Anterior cingulate cortex (tissue), 58 donors: ENCODE results near the gene COMTD1.

Experiments
- DNase-seq, 58 donors: peaks; one replicate each; lab custom pipeline; 2025; lab: John Stamatoyannopoulos, UW

COMTD1 gene

DNA sequence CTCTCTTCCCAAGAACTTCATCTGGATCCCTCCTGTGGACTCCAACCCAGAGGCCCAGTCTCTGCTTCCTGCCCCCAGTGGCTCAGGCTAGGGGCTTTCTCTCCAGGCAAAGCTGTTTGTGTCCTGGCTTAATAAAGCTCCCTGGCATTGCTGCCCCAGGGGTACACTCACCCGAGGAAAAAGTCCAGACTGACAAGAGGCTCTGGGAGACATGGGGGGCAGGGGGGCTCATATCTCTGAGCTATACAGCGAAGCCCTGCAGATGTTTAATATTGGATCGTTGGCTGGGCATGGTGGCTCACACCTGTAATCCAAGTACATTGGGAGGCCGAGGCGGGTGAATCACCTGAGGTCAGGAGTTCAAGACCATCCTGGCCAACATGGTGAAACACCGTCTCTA is 10.7 kb upstream of the COMTD1 start:
- DNase-seq: no peak

- no peak for DNase-seq
These were observed 9.8 kb upstream of the COMTD1 start for GRCh38 chr10:75245354-75246250.

DNA sequence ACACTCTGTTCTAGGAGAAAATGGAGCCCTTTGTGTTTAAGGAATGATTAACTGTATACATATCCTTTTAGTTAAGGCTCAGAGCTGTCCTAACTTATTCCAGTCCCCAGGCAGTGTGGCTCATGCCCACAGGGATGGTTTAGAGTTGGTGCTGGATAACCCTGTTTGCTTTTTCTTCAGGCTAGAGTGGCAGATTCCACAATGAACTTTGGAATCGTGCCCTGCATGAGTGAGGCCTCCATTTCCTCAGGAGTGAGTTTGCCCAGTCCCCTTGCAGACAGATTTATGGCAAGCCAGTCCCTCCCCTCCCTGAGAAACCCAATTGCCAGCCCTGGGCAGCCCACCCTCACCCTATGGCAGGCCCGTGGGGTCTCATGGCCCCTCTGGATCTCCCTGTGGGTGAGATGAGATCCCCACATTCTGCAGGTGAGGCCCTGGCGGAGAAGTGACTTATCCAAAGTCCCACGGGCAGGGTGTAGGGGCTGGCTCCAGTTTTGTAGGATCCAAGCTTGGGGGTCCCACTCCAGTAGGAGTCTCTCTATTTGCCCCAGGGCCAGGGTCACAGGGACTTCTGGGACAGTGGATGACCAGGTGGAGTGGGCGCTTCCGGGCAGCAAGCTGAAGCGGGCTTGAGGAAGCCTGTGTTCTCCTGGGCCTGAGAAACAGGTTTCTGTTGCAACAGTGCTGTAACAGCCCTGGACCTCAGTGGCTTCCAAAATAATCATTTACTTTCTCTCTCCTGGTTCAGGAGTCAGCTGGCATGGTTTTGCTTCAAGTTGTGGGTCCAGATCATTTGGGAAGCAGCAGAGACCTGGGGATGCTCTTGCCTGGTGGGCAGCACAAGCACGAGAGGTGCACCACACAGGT is 9.0 kb upstream of the COMTD1 start:
- DNase-seq: no peak

GRCh38 chr10:75243426-75243825 is 7.7 kb upstream of the COMTD1 start:
- DNase-seq: no peak

DNA sequence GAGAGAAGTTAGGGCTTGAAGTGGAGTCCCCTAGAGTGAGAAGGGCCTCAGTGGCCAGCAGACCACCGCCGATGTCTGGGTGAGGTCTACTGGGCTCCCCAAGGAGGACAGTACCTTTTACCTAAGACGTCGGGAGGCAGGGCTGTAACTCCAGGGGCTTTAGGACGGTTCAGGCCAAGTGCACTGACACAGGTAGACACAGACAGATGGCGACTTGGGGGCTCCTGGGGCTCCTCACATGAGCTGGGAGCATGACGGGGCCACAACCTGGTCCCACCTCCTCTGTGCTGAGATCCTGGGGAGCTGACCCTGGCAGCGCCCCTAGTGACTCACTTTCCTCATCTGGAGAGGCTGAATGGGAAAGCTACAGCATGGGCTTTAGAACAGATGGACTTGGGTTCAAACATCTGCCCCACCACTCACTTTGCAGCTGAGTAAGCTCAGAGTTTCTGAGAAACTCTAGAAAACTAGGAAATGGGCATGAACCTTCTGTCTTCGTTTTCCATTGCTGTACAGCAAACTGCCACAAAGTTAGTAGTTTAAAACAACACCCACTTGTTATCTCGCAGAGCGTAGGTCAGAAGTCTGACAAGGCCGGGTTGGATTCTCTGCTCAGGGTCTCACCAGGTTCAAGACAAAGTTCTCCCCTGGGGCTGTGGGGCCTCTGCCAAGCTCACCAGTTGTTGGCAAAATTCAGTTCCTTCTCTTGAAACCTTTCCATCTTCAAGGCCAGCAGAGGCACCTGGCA is 4.7 kb upstream of the COMTD1 start:
- no peak for DNase-seq

GRCh38 chr10:75239096-75239790 is 3.5 kb upstream of the COMTD1 start:
- no peak for DNase-seq

DNA sequence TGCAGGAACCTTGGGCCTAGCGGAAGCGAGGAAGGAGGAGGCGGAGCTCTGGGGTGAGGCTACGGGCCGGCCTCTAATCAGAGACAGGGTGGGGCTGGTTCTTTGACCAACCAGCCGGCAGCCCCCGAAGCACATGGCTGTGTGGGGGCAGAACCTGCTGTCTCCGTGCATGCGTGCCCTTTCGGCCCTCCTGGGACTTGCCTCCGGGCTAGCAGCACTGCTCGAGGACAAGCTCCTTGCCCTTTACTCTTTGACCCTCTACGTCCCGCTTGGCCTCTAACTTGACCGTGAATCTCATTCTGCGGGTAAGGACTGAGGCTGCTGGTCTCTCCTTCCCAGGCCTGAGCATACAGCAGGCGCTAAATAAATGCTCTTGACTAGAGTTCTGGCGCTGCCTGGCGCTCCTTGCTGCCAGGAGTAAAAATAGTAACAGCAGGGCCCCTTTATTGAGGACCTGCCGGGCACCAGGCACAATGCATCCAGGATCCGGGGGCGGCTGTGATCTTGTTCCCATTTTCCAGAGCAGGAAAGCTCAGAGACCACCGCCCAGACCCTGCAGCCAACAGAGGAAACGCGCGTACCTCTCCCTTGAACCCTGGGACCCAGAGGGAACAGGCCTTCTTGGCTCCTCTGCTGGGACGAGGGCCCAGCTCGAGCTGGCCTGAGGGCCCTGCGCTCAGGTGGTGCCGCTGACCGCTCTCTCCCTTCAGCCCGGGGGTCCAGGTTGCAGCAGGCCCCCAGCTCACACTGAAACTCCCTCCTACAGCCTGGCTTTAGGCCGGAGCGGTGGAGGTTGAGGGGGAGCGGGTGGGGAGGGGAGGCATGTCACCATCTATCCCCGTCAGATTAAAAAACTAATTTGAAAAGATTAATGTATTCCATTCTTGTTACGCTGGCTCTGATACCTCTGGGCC is 2.7 kb upstream of the COMTD1 start:
- DNase-seq: no peak

GRCh38 chr10:75236178-75236825 is 545 bp upstream of the COMTD1 start:
- no peak for DNase-seq

DNA sequence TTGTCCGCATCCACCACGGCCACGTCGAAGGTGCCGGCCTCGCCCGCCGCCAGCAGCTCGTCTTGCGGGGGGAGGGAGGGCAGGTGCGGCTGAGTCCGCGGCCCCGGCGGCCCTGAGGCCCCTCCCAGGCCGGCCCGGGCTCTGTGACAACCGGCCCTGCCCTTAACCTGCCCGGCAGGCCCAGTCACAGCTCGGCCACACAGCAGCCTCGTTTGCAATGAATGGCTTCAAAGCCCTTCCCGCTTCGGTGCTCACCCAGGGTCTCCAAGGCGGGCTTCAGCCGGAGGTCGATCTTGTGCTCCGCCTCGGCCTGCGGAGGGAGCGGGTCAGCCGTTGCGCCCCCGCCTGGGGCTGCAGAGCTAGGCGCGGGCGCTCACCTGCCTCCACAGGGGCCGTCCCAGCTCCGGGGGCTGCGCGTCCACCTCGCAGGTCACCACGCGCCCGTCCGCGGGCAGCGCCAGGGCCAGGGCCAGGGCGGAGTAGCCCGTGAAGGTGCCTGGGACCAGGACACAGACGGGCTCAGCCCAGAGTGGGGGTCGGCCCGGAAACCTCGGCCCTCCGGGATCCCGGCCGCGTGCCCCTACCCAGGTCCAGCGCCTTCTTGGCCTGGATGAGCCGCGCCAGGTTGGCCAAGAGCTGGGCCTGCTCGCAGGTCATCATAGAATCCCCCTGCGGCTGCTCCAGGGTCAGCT is 928 bp downstream of the COMTD1 start:
- peak in 3 of 58 donors; percentile 16 to 26 (median 26) for DNase-seq

DNA sequence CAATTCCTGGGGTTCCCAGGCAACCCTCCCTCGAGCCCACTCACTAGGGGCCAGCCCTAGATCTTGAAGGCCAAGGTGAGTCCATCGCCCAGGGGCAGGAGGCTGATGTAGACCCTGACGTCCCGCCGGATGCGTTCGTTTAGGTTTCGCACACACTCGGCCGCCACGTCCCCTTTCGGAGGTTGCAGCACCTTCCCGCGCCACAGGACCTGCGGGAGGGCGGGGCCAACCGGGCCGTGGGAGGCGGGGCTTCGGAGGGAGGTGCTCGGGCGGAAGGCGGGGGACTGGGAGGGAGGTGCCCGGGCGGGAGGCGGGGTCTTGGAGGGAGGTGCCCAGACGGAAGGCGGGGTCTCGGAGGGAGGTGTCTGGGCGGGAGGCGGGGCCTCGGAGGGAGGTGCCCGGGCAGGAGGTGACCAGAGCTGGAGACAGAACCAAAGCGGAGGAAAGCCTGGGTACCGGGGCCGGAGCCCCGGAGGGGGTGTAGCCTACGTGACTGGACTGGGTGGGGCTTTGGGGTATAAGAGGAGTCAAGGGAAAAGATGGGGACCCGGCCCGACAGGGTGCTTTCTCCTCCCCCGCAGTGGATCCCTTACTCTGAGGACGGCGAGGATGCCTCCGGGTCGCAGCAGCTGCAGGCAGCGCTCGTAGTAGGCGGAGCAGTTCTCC is 1.6 kb downstream of the COMTD1 start:
- DNase-seq: peak in 45 of 58 donors; percentile 15 to 77 (median 53)

DNA sequence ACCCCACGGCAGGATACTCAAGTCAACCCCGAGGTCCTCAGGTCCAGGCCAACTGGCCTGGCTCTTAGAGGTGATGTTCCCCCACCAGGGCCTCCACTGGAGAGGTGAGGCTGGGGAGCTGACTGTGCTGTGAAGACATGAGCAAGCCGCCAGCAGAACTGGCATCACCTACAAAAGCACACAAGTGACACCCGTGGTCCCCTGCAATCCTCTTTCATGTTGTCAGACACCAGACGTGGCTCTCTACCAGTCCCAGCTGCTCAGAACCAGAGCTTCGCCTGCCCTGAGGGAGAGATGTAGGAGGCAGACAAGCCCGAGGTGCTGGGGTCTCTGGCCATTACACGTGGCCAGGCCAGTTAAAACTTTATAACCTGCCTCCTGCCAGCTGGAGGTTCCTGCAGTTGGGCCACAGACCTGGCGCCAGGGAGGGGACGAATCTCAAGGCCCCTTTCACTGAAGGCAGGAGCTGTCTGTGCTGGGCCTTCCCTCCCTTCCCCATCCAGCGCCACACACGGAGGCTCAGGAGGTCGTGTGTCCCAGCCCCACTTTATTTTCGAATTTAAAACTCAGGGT is 2.2 kb downstream of the COMTD1 start:
- peak in 3 of 58 donors; percentile 14 to 21 (median 16) for DNase-seq

GRCh38 chr10:75231672-75232581 is 3.8 kb downstream of the COMTD1 start:
- no peak for DNase-seq

DNA sequence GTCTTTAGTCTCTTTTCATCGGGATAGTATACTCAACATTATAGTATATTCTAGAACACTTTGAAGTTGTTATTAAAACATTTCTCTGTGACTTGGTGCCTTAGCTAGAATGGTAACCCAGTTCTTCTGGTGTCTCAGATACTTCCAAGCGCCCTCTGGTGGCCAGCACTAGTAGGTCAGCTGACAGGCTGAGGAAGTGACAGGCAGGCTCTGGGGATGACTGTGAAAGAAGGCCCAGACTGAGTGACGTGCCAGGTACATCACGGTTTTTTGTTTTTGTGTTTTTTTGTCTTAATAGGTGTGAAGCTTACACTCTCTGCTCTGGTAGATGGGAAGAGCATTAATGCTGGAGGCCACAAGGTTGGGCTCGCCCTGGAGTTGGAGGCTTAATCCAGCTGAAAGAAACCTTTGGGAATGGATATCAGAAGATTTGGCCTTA is 5.1 kb downstream of the COMTD1 start:
- DNase-seq: peak in 57 of 58 donors; percentile 20 to 96 (median 74)

DNA sequence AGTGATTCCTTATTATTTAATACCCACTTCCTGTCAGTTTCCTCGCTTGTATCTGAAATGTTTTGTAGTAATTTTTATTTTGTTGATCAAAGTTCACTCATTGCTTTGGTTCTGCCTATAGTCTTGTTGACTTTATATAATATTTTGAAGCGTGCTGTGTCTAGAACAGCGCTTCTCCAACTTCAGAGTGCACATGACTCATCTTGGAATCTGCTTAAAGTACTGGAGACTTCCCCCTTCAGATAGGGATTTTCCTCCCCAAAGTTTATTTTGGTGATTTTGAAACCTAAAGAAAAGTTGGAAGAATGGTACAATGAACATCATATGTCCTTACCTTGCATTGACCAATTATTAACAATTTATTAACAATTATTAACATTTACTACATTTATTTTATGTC is 5.8 kb downstream of the COMTD1 start:
- no peak for DNase-seq

DNA sequence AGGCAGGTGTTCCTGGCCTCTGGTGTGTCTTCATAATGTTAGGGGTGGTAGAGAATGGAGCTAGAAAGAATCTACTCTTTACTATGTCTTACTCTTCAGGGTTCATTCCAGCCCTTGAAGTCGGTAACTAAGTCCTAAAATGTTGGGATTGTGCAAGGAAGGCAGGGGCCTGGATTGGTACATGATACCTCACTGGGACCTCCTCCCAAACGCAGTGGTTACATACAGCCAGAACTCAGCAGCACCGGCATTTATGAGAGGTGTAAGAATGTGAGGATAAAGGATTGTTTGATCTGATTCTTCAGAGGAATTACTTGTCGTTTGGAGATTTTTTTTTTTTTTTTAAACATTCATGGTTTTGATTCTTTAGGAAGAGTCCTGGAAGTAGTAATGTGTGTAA is 6.9 kb downstream of the COMTD1 start:
- DNase-seq: no peak

DNA sequence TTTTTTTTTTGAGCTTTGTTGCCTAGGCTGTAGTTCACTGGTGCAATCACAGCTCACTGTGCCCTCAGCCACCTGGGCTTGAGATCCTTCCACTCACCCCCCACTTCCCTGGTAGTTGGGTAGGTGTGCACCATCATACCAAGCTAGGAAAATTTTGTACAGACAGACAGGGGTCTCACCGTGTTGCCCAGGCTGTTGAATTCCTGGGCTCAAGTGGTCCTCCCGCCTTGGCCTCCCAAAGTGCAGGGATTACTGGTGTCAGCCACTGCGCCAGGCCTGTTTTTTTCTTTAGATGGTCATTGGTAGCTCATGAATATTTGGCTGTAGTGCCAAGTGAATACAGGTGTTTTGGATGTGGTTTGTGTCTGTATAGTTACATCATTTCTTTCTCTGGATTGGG is 7.5 kb downstream of the COMTD1 start:
- no peak for DNase-seq
